Thoracic aorta (tissue), 2 donors: ENCODE measurements around the gene ACVR2B. TPM values are rescaled to one million over a fixed set of nuclear protein-coding genes. Genes with fewer than 3 reads are reported as not detected.
"Not testable (repeated sequence)": the region's sequence is repeated elsewhere in the genome, so short reads cannot be mapped to it uniquely, and the experiment has no call there.

Experiments
- ATAC-seq: fragments of 150-250 bp; one replicate; pipeline ENCODE4 v1.8.0; 2017; ENCODE audit warnings: low read depth; ENCODE audit not compliant: insufficient number of reproducible peaks, low FRiP score
- DNase-seq: peaks from one replicate; pipeline ENCODE4 v3.0.0-alpha.2; 2020; ENCODE audit warnings: low spot score
- H3K27ac ChIP-seq, 2 donors: fragments of 200-600 bp; sonication (generic); 1 replicate in 1 of 2; 2 replicates in 1 of 2; pipeline ENCODE4 v1.5.1; 2016; ENCODE audit warnings: mild to moderate bottlenecking in 2 of 2, moderate library complexity in 2 of 2
- H3K27me3 ChIP-seq: fragments of 200-600 bp; sonication (generic); replicated peaks from 2 replicates; pipeline ENCODE4 v1.6.0; 2016; ENCODE audit warnings: mild to moderate bottlenecking; ENCODE audit not compliant: insufficient read depth
- H3K36me3 ChIP-seq: fragments of 200-600 bp; sonication (generic); one replicate; pipeline ENCODE4 v1.5.1; 2016
- H3K4me1 ChIP-seq, 2 donors: fragments of 200-600 bp; sonication (generic); 1 replicate in 1 of 2; 2 replicates in 1 of 2; pipeline versions ENCODE4 v1.5.1 to v1.6.0; 2016; ENCODE audit warnings: low read depth in 2 of 2, mild to moderate bottlenecking in 1 of 2; ENCODE audit not compliant: control insufficient read depth in 1 of 2
- H3K4me3 ChIP-seq: fragments of 200-600 bp; sonication (generic); 2 replicates; pipeline ENCODE4 v1.5.1; 2016; ENCODE audit warnings: mild to moderate bottlenecking
- H3K9me3 ChIP-seq: fragments of 200-600 bp; sonication (generic); 2 replicates; pipeline ENCODE4 v1.5.1; 2016
- total RNA-seq, 2 donors: library from RNA; depleted of rRNA; stranded (reverse); fragments of >200 nt; gene quantifications; one replicate each; pipeline versions ENCODE4 v1.1.0 to v1.2.3, GENCODE V29; 2016
- TF ChIP-seq, protein P1 (sequence below): fragments of 200-600 bp; sonication (generic); IDR thresholded peaks from one replicate; pipeline ENCODE4 v1.5.1; 2019; ENCODE audit warnings: antibody characterized with exemption

ACVR2B gene
- 1 to 10 TPM; 3.7 to 4.0 TPM for total RNA-seq

DNA sequence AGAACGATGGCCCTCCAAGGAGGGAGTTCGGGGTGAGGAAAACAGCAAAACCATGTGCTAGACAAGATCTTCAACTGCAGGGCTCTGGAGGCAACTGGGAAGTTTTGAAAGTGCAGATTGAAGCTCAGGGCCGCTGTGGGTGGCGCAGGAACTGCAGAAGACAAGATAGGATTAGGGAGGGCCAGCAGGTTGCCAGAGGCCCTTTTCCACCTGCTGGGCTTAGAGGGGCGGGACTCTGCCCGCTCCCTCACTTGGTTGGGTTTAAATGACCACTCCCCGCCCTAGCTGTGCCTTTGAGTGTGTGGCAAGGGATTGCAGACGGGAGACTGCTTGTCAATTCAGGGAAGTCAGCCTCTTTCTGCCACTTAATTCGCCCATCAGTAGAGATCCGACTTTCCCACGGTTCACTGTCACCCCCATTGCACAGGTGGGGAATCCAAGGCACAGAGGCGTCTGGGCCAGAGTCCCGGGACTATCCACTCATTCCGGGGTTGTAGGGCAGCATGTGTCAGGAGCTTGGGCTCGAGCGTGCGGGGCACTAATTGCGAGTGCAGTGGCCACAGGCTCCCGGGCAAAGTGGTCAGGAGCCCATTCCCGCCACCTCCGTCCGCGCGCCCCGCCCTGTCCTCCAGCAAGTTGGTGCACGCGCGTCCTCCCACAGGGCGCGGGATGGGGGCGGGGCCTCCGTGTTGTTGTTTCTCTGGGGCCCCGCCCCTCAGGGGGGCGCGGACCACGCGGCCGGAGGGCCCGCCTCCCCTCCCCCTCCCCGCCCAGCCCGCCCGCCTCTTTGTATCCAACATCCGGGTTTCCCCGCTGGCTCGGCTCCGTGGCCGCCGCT lies at the start of gene ACVR2B:
TSS of gene ACVR2B (plus strand) at position 816 of the 838 bp plus-strand sequence. CDS start 433 bp downstream, outside the sequence.
- ATAC-seq (peak; percentile 63), DNase-seq (peak; percentile 62)
- Histone ChIP-seq H3K4me1 (peaks cover 9 to 15% of the 10 kb centered on the region in 2 donors), H3K27ac (peak within 1 kb of the TSS; percentile 38 to 53), H3K27me3 (no peaks in the 10 kb centered on the region), H3K9me3 (no peaks in the 10 kb centered on the region), H3K4me3 (peak within 1 kb of the TSS; percentile 94), H3K36me3 (no peaks in the 10 kb centered on the region)
- TF ChIP-seq, protein P1, sequence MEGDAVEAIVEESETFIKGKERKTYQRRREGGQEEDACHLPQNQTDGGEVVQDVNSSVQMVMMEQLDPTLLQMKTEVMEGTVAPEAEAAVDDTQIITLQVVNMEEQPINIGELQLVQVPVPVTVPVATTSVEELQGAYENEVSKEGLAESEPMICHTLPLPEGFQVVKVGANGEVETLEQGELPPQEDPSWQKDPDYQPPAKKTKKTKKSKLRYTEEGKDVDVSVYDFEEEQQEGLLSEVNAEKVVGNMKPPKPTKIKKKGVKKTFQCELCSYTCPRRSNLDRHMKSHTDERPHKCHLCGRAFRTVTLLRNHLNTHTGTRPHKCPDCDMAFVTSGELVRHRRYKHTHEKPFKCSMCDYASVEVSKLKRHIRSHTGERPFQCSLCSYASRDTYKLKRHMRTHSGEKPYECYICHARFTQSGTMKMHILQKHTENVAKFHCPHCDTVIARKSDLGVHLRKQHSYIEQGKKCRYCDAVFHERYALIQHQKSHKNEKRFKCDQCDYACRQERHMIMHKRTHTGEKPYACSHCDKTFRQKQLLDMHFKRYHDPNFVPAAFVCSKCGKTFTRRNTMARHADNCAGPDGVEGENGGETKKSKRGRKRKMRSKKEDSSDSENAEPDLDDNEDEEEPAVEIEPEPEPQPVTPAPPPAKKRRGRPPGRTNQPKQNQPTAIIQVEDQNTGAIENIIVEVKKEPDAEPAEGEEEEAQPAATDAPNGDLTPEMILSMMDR: no peak

DNA sequence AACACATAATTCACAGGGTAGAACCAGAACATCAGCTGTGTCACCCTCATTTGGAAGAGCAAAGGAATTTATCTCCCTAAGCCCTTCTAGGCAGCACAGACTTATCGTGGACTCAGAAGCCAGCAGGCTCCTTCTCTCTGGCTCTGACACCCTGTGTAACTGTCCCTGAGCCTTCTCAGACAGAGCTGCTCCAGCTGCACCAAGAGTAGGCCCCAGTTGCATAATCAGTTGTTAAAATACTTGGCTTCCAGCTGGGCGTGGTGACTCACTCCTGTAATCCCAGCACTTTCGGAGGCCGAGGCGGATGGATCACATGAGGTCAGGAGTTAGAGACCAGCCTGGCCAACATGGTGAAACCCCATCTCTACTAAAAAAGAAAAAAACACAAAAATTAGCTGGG lies 49.4 kb upstream of the ACVR2B start:
- no peak for DNase-seq

DNA sequence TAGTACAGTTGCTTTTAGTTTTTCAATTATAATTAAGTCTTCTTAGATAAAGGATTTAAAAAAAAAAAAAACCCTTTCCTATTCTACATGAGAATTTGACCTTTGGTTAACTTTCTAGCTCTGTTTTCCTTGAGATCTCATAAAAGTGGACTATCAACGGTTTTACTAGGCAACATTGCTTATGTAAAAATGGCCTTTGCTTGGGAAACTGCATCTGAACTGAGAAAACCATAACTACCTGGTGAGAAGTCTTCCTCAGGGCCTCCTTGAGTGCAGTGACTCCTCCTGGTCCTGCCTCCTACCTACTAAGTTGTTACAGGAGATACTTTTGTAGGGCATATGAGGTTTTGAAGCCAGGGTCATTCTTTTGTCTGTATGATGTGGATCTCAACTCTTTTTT lies 42.1 kb upstream of the ACVR2B start:
- Histone ChIP-seq H3K36me3 (no peaks in the 10 kb centered on the region), H3K27me3 (no peaks in the 10 kb centered on the region)
- no peak for ATAC-seq

More for the DNA sequence above, 49.4 kb upstream of the ACVR2B start:
- no peaks in the 10 kb centered on the region for H3K9me3 ChIP-seq
- TF ChIP-seq, protein P1: no peak
- no peaks in the 10 kb centered on the region for H3K4me1 ChIP-seq
- peaks cover 10% of the 10 kb centered on the region for H3K36me3 ChIP-seq
- no peak for ATAC-seq
- no peaks in the 10 kb centered on the region for H3K27me3 ChIP-seq
- H3K4me3 ChIP-seq: no peak overlapping the region
- H3K27ac ChIP-seq: no peak overlapping the region

DNA sequence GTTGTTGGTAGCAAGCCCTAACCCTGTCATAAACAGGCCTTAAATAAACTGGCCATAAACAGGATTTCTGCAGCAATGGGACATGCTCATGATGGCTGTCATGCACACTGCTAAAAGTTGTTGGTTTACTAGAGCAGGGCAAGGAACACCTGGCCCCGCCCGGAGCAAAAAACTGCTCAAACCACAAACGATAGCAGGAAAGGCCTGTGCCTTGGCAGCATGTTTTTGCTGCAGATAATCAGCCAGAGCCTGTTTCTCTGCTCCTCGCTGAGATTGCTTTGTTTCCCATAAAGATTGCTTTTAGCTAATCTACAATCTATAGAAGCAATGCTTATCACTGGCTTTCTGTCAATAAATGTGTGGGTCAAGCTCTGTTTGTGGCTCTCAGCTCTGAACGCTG lies 32.9 kb upstream of the ACVR2B start:
- not testable (repeated sequence) for H3K36me3 ChIP-seq, H3K27ac ChIP-seq, DNase-seq, H3K4me3 ChIP-seq, ATAC-seq, H3K4me1 ChIP-seq, H3K27me3 ChIP-seq, H3K9me3 ChIP-seq

More for the DNA sequence above, 42.1 kb upstream of the ACVR2B start:
- Histone ChIP-seq H3K27ac (no peak overlapping the region), H3K4me1 (no peaks in the 10 kb centered on the region), H3K4me3 (no peak overlapping the region), H3K9me3 (no peaks in the 10 kb centered on the region)
- no peak for DNase-seq
- TF ChIP-seq, protein P1: no peak

DNA sequence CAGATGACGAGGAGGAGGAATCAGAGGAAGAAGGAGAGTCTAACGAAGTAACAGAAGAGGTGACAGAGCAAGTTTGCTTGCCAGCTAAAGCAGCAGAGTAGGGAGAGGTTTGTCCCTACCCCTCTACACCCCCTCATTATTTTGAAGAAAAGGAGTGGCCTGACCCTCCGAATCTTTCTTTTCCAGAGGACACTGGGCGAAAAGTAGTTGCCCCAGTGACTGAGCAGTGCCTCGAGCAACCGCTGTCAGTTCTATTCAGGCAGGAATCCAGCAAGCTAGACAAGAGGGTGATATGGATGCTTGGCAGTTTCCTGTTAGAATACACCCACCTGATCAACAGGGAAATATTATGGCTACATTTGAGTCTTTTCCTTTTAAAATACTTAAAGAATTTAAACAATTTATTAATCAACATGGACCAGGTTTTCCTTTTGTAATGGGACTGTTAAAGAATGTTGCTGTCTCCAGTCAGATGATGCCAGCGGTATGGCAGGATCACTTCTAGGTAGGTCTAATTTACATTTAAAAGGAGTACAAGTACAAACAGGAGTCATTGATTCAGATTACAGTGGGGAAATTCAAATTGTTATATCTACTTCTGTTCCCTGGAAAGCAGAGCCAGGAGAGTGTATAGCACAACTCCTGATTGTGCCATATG lies 31.9 kb upstream of the ACVR2B start:
- H3K36me3 ChIP-seq: no peaks in the 10 kb centered on the region
- H3K4me3 ChIP-seq: no peak overlapping the region
- no peaks in the 10 kb centered on the region for H3K4me1 ChIP-seq
- no peaks in the 10 kb centered on the region for H3K9me3 ChIP-seq
- ATAC-seq (no peak), DNase-seq (no peak)
- H3K27ac ChIP-seq: no peak overlapping the region
- H3K27me3 ChIP-seq: no peaks in the 10 kb centered on the region
- TF ChIP-seq, protein P1: no peak

DNA sequence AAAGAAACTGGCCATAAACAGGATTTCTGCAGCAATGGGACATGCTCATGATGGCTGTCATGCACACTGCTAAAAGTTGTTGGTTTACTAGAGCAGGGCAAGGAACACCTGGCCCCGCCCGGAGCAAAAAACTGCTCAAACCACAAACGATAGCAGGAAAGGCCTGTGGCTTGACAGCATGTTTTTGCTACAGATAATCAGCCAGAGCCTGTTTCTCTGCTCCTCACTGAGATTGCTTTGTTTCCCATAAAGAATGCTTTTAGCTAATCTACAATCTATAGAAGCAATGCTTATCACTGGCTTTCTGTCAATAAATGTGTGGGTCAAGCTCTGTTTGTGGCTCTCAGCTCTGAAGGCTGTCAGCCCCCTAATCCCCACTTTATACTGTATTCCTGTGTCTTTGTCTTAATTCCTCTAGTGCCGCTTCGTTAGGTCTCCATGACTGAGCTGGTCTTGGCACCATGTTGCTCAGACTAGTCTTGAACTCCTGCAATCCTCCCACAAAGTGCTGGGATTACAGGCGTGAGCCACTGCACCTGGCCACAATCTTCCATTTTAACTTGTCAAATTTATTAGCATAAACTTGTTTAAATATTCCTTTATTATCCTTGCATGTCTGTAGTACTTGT lies 26.8 kb upstream of the ACVR2B start:
- ATAC-seq, H3K27ac ChIP-seq, H3K9me3 ChIP-seq, H3K4me3 ChIP-seq, H3K4me1 ChIP-seq, DNase-seq, H3K36me3 ChIP-seq, H3K27me3 ChIP-seq: not testable (repeated sequence)

DNA sequence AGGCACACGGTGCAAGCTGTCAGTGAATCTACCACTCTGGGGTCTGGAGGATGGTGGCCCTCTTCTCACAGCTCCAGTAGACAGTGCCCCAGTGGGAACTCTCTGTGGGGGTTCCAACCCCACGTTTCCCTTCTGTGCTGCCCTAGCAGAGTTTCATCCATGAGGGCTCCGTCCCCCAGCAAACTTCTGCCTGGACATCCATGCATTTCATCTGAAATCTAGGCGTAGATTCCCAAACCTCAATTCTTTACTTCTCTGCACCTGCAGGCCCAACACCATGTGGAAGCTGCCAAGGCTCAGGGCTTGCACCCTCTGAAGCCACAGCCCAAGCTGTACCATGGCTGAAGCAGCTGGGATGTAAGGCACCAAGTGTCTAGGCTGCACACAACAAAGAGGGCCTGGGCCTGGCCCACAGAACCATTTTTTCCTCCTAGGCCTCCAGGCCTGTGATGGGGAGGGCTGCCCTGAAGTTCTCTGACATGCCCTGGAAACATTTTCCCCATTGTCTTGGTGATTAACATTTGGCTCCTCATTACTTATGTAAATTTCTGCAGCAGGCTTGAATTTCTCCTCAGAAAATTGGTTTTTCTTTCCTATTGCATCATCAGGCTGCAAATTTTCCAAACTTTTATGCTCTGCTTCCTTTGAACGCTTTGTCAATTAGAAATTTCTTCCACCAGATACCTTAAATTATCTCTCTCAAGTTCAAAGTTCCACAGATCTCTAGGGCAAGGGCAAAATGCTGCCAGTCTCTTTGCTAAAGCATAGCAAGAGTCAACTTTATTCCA lies 20.6 kb upstream of the ACVR2B start:
- peaks cover 25% of the 10 kb centered on the region for H3K9me3 ChIP-seq
- H3K27me3 ChIP-seq, H3K4me3 ChIP-seq, H3K4me1 ChIP-seq, H3K36me3 ChIP-seq, DNase-seq, H3K27ac ChIP-seq, ATAC-seq: not testable (repeated sequence)

DNA sequence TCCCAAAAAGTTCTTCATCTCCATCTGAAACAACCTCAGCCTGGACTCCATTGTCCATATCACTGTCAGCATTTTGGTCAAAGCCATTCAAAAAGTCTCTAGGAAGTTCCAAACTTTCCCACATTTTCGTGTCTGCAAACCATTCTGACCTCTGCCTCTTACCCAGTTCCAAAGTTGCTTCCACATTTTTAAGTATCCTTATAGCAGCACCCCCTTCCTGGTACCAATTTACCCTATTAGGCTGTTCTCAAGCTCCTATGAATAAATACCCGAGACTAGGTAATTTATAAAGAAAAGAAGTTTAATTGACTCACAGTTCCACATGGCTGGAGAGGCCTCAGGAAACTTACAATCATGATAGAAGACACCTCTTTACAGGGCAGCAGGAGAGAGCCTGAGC lies 20.0 kb upstream of the ACVR2B start:
- peaks cover 29% of the 10 kb centered on the region for H3K9me3 ChIP-seq
- not testable (repeated sequence) for H3K36me3 ChIP-seq, DNase-seq, H3K4me3 ChIP-seq, H3K27me3 ChIP-seq, ATAC-seq, H3K27ac ChIP-seq, H3K4me1 ChIP-seq
